ENCODE data around the gene N4BP2L1.

The N4BP2L1 gene

GRCh38 chr13:32431361-32431760, 3.4 kb upstream of the N4BP2L1 start:
- no peak for DNase-seq (ENCODE audit: low read depth)

DNA sequence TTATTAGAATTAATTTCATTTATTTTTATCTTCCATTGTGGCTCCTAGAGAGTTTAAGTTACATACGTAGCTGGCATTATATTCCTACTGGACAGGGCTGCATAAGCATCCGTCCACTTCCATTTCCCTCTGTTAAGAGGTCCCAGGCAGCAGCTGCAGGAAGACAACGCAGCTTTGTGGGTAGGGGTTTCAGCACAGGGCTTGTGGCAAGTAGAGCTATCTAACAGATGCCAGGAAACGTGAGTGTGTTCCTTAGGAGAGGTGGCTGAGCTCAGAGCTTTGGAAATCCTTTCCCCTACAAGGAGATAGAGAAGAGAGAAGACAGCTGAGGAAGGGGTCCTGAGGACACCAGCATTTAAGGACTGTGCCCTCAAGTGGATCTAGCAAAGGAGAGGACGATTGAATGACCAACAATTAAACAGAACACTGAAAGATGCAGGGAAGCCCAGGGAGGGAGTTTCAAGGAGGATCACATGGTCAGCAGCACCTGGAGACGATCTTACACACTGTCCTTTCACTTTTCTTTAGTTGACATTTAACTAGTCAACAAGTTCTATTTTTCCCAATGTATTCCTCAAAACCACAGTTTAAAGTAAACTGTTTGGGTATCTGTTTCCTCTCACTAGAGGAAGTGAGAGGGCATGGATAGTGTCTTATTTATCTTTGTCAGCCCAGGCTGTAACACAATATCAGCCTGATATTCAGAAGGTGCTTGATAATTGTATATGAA, 2.3 kb upstream of the N4BP2L1 start:
- no peak for DNase-seq (ENCODE audit: low read depth)

GRCh38 chr13:32429433-32429909, 1.5 kb upstream of the N4BP2L1 start:
- DNase-seq (ENCODE audit: low read depth), result no peak

GRCh38 chr13:32428581-32429432, 877 bp upstream of the N4BP2L1 start:
- no peak for DNase-seq (ENCODE audit: low read depth)

DNA sequence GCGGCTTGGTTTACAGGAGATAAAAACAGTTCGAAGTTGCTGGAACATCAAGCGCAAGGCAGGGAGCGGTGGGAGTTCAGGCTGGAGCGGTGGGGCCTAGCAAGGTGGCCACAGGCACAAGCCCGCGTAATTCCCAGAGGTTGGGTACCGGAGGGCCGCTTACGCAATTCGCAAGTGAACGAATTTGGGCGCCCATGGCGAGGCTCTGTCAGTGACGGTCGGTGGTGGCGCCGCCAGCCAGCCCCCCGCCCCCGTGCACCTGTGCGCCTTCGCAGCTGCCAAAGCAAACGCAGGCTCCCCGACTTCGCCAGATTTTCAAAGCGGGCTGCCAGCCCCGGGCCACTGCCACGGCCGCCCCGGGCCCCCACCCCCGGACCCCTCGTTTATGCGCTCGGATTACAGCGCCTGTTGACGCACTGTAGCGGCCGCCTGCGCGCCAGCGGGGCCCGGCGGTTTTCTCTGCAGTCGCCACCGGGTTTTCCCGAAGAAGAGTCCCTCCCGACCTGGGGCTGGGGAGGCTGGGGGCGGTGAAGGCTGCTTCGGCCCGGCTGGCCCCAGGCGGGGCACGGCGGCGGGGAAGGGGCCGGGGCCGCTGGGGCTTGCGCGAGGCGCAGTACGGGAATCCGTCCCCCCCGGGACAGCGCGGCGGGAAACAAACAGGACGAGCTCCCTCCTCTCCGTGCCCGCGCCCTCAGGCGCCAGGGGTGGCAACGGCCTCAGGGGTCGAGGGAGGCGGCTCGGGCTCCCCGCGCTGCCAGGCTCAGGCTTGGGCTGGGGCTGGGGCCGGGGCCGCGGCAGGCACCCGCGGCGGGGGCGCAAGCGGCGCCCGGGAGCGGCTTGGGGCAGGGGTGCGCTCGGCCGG, 709 bp downstream of the N4BP2L1 start:
- peak; percentile 18 for DNase-seq (ENCODE audit: low read depth)

DNA sequence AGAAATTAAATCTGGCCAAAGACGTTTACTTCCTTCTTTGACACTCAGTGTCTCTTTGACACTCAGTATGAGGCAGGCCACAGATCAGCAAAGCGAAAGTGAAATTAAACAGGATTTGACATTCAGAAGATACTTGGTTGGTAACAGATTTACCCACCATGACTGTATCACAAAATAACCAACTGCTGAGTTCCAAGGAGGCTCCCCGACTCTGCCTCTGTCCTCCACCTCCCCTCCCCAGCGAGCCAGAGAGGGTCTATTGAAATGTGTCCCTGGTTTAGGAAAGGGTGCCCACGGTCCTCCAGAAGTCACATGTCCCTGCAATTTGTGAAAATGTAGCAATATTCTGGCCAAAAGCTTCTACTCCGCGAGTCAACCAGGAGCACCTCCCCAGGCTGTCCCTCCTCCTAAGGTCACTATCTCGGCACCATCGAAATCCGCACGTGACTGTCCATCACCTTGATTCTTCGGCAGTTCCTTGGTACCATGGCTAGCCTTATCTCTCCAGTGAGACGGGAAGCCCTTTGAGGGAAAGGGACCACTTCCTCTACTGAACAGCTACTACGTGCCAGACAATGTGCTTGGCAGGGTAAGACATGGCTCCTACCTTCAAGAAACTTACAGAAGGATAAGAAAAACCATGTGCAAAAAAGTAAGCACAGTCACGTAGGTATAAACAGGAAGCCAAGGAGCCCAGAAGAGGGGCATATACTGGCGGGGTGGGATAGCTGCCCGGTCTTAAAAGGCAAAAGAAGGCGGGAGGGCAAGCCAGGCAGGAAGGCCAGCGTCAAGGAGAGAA, 1.5 kb downstream of the N4BP2L1 start:
- no peak for DNase-seq (ENCODE audit: low read depth)

DNA sequence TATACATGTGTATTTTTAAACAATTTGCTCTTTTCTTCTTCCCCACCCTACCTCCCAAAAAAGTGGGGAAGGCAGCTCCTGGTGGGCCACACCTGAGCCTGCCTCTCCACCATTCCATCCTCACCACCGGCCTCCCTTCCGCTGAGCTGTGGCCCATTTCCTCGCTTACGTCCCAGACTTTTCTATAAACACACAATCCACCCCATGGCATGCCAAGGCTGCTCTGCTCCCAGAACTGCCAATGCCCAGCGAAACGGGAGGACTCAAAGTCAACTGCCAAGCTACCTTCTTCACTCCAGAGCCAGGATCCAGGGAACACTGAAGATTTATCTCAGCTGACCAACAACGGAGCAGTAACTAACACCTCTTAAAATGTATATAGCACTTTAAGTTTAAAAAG, 2.8 kb downstream of the N4BP2L1 start:
- no peak for DNase-seq (ENCODE audit: low read depth)

DNA sequence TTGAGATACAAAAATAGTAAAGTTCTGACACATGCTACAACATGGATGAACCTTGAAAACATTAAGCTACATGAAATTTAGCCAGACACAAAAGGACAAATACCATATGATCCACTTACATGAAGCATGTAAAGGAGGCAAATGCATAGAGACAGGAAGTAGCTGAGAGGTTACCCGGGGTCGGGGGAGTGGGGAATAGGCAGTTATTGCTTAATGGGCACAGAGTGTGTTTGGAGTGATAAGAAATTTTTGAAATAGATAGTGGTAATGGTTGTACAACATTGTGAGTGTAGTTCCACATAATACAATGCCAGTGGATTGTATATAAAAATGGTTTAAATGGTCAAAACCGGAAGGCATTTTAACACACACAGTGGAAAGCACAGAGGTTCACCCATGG, 4.3 kb downstream of the N4BP2L1 start:
- DNase-seq (ENCODE audit: low read depth), result no peak

DNA sequence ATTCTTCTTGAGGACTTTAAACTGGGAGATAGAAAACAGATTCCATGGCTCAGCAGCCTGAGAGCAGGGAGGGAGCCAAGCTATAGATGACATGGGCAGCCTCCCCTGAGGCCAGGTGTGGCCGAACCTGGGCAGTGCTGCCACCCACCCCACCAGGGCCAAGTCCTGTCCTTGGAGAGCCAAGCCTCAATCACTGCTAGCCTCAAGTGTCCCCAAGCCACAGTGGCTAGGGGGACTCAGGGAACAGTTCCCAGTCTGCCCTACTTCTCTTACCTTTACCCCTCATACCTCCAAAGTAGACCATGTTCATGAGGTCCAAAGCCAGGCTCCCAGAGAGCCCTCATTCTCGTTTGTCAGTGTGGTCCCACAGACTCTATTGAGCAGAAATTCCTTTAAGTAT, 8.1 kb downstream of the N4BP2L1 start:
- no peak for DNase-seq (ENCODE audit: low read depth)

DNA sequence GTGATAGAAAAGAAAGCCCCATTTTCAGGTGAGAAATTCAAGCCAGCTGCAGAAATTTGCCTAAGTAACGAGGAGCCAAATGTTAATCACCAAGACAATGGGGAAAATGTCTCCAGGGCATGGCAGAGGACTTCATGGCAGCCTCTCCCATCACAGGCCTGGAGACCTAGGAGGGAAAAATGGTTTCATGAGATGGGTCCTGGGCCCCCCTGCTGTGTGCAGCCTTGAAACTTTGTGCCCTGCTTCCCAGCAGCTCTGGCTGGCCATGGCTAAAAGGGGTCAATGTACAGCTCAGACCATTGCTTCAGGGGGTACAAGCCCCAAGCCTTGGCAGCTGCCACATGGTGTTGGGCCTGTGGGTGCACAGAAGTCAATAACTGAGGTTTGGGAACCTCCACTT, 9.9 kb downstream of the N4BP2L1 start:
- no peak for DNase-seq (ENCODE audit: low read depth)

- DNase-seq (ENCODE audit: low read depth), result no peak
Measured at GRCh38 chr13:32415019-32415418, 12.9 kb downstream of the N4BP2L1 start.

- no peak for DNase-seq (ENCODE audit: low read depth)
Measured at GRCh38 chr13:32414580-32414979, 13.3 kb downstream of the N4BP2L1 start.

GRCh38 chr13:32413284-32413683, 14.6 kb downstream of the N4BP2L1 start:
- DNase-seq (ENCODE audit: low read depth), result no peak

- DNase-seq (ENCODE audit: low read depth), result no peak
Measured at GRCh38 chr13:32409561-32410421, 18.1 kb downstream of the N4BP2L1 start.

- DNase-seq (ENCODE audit: low read depth), result no peak
Measured at GRCh38 chr13:32409001-32409313, 19.0 kb downstream of the N4BP2L1 start.

GRCh38 chr13:32408296-32409000, 19.5 kb downstream of the N4BP2L1 start:
- no peak for DNase-seq (ENCODE audit: low read depth)

DNA sequence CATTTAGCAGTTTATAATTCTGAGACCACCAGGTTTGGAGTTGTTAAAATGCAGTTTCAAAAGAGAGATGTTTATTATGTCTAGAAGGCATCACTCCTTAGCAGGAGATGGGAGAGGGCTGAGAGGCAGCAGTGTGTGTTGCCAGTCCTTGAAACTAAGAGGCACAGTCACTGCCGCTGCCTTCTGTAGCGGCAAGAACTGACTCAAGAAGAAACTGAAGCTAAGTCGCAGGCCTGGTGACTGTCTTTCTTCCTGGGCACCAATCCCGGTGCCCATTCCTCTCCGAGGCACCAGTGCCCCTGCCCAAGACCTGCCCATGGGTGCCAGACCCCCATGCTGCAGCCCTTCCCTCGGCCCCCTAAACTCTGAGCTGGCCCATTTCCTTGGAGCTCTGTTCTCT, 20.1 kb downstream of the N4BP2L1 start:
- DNase-seq (ENCODE audit: low read depth), result no peak

DNA sequence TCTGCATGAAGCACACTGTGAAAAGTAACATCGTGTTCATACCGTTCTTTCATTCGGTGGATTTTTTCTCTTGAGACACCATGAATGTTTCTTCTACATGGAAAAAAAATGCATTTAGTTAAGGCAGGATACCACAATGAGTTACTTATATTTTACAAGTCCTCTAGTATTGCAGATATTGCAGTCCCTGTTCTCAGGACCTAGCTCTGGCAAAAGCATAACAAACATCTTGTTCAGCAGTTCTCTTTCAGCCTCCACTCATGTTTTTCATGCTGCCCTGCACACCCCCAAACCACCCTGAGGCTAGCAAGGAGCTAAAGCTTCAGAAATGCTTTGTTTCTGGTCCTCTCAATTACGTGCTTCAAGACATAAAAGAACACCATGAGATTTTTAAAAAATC, 24.8 kb downstream of the N4BP2L1 start:
- DNase-seq (ENCODE audit: low read depth), result no peak

DNA sequence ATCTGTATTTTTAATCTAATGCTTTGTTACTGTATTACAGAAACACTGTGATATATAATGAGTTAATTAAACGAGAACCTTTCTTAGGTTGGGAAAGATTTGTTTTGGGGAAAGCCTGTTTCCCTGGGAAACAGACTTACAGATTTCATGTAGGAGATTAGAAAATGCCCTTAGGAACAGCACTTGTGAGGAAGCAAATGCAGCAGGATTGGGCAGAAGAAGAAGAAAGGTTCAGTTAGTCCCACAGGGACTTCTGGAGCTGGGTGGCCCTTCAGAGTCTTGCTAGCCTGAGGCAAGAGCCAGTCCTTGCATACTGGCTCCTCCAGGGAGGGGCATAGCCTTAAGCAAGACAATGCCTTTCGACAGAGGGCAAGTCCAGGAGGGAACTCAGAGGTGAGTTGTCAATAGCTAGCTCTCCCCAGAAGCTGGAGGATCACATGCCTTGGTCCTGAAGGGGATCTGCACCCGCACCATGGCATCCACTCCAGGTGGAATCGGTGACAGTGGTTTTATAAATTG, 36.8 kb downstream of the N4BP2L1 start:
- no peak for DNase-seq (ENCODE audit: low read depth)

DNA sequence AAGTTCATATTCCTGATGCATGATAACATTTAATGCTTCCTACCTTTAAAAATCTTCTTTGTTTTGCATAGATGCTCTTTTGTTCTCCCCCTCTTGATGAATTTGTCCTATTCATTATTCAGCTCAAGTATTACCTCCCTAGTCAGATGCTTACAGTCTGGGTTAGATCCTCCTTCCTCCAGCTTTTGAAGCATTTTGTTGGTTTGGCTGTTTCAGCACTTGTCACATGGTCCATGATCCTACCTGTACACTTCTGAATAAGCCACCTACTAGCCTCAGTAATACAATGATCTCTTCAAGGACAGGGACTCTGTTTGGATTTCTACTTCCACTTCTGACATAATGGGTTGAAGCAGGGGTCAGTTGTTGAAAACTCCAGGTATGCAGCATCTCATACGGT, 37.4 kb downstream of the N4BP2L1 start:
- DNase-seq (ENCODE audit: low read depth), result no peak

All from stimulated activated CD8-positive, alpha-beta memory T cell treated with anti-CD3 and anti-CD28 coated beads, Interleukin-7, amount 100 ng/mL, for 24 hours (primary cell).